Dedifferentiated amniotic fluid mesenchymal stem cell (primary cell): ENCODE measurements around the gene CPTP.

Source experiments
- DNase-seq: peaks from one replicate; pipeline ENCODE4 v3.0.0-alpha.2; 2016; ENCODE audit errors: extremely low spot score

Gene CPTP

GRCh38 chr1:1335792-1336248, 11.2 kb downstream of the CPTP start:
- no peak for DNase-seq

DNA sequence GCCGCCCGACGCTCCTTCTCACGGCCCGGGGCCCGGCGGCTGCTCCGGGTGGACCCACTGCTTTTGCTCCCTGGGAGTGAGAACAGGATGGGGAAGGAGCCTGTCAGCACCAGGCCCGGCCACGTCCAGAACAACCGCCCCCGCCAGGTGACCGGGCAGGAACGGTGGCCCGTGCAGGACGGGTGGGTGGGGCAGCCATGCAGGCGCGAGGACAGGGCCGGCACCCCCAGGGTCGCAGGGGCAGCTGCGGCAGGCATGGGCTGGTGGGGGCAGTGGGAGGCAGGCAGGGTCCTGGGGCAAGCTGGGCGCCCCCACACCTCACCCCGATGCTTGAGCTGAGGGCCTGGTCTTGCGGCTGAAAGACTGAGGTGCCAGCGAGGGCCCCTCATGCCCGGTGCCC, 11.8 kb downstream of the CPTP start:
- no peak for DNase-seq

DNA sequence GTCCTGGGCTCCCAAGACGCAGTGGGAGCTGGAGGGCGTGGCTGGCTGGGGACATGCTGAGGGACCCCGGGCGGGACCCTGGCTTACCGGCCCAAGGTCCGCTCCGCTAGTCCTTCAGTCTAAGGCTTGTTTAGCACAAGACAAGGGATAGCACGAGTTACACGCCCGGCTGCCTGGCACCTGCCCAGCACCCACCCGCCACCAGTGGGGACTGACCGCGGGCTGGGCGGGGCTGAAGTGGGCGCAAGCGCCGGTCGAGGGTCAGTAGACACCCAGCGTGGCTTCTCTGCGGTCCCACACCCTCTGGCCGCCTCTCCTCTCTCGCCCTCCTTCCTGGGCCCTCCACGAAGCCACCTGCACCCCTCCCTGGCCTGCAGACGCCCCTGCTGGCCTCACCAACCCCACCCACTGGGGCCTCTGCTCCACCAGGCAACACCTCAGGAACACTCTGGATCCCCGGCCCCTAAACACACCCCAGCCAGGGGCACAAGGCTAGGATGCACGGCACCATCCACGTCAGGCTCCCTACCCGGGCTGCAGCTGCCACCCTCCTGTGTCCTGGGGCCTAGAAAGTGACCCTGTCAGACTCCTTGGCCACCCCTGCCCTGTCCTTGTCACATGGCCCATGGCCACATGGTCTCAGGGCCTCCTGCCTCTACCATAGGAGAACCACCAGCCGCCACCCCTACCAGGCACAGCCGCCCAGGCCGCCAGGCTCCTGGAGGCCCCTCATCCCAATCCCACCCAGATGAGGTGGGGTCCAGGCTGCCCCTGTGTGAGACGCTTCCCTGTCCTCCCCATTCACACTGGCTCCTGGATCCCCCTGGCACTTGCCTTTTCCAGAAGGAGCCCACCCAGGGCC, 12.6 kb downstream of the CPTP start:
- no peak for DNase-seq

GRCh38 chr1:1337793-1338147, 13.2 kb downstream of the CPTP start:
- DNase-seq = no peak

- no peak for DNase-seq
These were observed 13.7 kb downstream of the CPTP start for GRCh38 chr1:1338278-1338677.

DNA sequence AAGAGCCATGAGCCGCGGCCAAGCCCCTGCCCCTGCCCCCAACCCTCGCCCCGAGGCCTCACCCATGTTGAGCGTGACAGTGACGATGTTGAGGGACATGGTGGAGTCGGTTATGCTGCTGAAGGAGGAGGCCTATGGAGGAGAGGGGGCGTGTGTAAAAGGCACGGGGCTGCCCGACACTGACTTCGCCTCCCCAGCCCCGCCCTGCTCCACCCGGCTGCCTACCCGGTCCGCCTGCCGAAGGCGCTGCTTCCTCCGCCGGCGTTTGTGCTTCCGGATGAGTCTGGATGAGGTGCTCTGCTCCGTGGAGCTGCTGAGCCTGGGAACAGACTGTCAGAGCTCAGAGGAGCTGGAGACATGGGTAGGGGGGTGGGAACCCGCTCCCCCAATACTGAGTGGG, 15.6 kb downstream of the CPTP start:
- DNase-seq = no peak

DNA sequence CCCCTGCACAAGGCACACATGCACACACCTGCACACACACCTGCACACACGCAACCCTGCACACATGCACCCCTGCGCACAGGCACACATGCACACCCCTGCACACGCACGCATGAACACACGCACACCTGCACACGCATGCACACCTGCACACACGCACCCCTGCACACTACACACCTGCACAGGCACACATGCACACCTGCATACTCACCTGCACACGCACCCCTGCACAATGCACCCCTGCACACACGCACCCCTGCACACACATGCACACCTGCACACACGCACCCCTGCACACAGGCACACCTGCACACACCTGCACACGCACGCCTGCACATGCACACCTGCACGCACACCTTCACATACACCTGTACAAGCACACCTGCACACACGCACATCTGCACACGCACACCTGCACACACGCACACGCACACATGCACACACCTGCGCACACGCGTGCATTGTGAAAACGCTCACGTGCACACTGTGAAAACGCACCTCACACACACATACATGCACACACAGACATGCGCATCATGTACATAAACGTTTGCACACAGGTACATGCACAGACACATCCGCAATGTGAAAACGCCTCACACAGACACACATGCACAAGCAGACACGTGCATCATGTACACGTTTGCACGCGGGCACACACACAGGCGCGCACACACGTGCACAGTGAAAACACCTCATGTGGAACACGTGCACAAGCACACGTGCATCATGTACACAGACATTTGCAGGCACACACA, 16.4 kb downstream of the CPTP start:
- no peak for DNase-seq

DNA sequence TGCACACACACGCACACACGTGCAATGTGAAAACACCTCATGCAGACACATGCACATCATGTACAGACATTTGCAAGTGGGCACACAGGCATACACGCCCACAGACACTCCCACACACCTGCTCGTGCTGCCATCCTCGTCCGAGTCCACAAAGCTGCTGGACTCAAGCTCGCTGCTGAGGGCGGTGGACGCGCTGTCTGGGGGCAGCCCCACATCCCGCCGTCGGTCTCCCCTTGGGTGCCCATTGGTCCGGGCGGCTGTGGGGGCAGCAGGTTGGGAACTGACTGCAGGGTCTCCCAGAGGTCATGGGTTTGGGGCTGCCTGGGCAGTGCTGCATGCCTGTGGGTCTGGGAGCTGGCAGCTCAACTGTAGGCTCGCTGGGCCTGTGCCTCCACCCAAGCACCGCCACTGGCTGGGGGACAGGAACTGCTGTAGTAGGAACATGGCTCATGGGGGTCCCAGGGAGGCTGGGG, 17.0 kb downstream of the CPTP start:
- DNase-seq = no peak

DNA sequence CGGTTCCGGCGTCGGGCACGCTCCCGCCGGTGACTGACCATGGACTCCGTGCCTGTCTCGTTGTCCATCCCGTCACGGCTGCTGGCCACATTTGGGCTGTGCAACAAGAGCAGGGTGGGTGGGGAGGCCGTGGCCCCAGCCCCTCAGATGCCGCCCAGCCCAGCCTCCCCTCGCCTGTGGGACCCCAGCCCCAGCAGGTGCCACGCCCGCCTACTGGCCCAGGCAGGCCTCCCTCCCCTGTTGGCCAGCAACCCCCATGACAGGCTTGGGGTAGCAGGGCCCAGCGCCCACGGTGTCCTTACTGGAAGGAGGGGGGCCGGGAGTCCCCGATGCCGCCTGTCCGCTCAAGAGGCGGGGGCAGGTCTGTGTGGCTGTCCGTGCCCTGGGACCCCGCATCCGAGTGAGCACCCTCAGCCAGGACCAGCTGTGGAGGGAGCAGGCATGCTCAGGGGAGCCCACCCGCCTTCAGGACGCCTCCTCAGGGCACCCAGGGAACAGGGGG, 17.5 kb downstream of the CPTP start:
- DNase-seq = no peak

GRCh38 chr1:1342584-1343115, 18.0 kb downstream of the CPTP start:
- no peak for DNase-seq

- DNase-seq = no peak
These were observed 19.3 kb downstream of the CPTP start for GRCh38 chr1:1343811-1344421.

DNA sequence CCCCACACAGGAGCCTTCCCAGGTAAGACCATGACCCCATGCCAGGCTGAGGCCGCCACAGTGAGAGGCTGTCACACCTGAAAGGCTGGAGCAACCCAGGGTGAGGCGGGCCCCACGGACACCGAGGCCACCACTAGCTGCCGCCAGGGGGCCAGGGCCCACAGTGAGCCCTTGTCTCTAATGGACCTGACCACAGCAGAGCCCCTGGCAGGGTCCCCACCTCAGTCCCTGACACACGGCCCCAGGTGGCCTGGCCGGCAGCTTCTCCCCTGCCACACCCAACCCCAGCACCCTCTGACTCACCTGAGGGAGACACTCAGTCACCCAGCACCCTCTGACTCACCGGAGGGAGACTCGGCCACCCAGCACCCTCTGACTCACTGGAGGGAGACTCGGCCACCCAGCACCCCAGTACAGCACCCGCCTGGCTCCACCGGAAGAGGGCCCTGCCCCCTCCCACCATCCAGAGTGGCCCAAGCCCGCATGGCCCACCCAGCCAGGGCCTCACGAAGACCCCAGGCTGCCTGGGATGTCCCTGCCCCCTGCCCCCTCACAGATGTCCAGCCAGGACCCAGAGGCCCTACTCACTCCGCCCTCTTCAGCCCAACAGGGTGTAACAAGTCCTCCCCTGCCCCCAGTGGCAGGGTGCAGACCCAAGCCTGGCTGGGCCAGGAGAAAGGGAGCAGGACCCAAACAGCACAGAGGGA, 20.2 kb downstream of the CPTP start:
- DNase-seq = no peak

- DNase-seq = no peak
These were observed 20.8 kb downstream of the CPTP start for GRCh38 chr1:1345384-1345783.

DNA sequence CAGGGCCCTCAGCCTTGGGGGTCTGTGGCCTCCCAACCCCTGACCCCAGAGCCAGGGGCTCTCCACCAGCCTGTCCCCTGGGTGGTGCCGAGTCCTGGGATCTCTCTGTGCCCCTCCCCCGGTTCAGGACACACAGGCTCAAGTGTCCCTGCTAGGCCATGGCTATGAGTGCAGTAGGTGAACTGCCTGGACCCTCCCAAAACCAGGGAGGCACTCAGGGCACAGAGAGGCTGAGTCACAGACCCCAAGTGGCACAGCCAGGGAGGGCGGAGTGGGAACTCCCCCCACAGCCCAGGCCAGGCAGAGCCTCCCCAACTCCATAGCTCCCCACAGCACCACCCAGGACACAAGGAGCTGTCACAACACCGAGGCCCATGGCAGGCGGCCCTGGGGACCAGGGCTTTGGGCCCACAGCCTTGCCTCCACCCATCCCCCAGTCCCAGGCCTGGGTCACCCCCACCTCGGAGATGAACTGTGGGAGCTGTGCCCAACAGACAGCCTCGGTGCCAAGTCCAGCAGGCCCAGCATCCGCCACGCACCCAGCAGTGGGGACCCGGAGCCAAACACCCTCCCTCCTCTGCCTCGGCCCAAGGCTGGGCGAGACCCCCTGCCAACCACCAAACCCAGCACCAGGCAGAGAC, 21.4 kb downstream of the CPTP start:
- DNase-seq = no peak

- DNase-seq = no peak
These were observed 21.9 kb downstream of the CPTP start for GRCh38 chr1:1346501-1346890.

- no peak for DNase-seq
These were observed 22.5 kb downstream of the CPTP start for GRCh38 chr1:1347026-1347595.

GRCh38 chr1:1347663-1348419, 23.2 kb downstream of the CPTP start:
- DNase-seq = no peak

GRCh38 chr1:1348420-1349255, 24.0 kb downstream of the CPTP start:
- no peak for DNase-seq
